Activated naive CD4-positive, alpha-beta T cell treated with anti-CD3 and anti-CD28 coated beads, Interleukin-2, amount 50 U/mL, for 72 hours (primary cell): ENCODE data around the gene FGF22. TPM values are rescaled to one million over a fixed set of nuclear protein-coding genes. Genes with fewer than 3 reads are reported as not detected.
A peak's percentile ranks its signal among the peaks of the same experiment; 100 is the strongest.
"Not testable (repeated sequence)": the region's sequence is repeated elsewhere in the genome, so short reads cannot be mapped to it uniquely, and the experiment has no call there.

Experiments
- ATAC-seq, 2 donors: fragments of 150-1000 bp; cut with Tn5 transposase; 2 replicates each; pipeline ENCODE4 v1.10.0; 2021; ENCODE audit warnings: mild to moderate bottlenecking in 2 of 2, moderate library complexity in 2 of 2
- DNase-seq, 2 donors: peaks; one replicate each; pipeline ENCODE4 v3.0.0; 2021 to 2022; ENCODE audit warnings: low spot score in 2 of 2
- H3K27ac Mint-ChIP-seq, 2 donors: one replicate each; pipeline ENCODE4 v1.8.0; 2022; ENCODE audit warnings: mild to moderate bottlenecking in 2 of 2, mixed read lengths in 2 of 2
- H3K36me3 Mint-ChIP-seq, 2 donors: one replicate each; pipeline ENCODE4 v1.8.0; 2022; ENCODE audit warnings: mixed read lengths in 2 of 2
- H3K9me3 Mint-ChIP-seq, 2 donors: one replicate each; pipeline ENCODE4 v1.8.0; 2022; ENCODE audit warnings: mixed read lengths in 2 of 2
- total RNA-seq, 2 donors: library from RNA; stranded (reverse); gene quantifications; one replicate each; pipeline ENCODE4 v1.2.3, GENCODE V29; 2022

Gene FGF22
- total RNA-seq, 2 donors from 2014 or later, result not detected

GRCh38 chr19:629515-629914, 10.2 kb upstream of the FGF22 start:
- ATAC-seq, DNase-seq, H3K9me3 Mint-ChIP-seq, H3K27ac Mint-ChIP-seq: not testable (repeated sequence)
- H3K36me3 Mint-ChIP-seq, result peaks cover 8 to 17% of the 10 kb centered on the region in 2 donors

- ATAC-seq (no peak), DNase-seq (no peak)
- Mint-ChIP-seq H3K27ac (no peak overlapping the region), H3K9me3 (no peaks in the 10 kb centered on the region), H3K36me3 (peaks cover 8 to 17% of the 10 kb centered on the region in 2 donors)
Measured at GRCh38 chr19:629961-630714, 9.5 kb upstream of the FGF22 start.

GRCh38 chr19:632579-633067, 7.1 kb upstream of the FGF22 start:
- H3K27ac Mint-ChIP-seq, result peak overlapping the region; percentile 89 to 97
- ATAC-seq (peak; percentile 26 to 46), DNase-seq (peak; percentile 50 to 70)
- H3K36me3 Mint-ChIP-seq, result peaks cover 8 to 13% of the 10 kb centered on the region in 2 donors
- no peaks in the 10 kb centered on the region for H3K9me3 Mint-ChIP-seq

GRCh38 chr19:633068-633785, 6.5 kb upstream of the FGF22 start, which contains the start of gene POLRMT:
TSS of gene POLRMT (minus strand) at chr19:633537. CDS start at chr19:633512, 25 bp downstream.
- peaks cover 8 to 13% of the 10 kb centered on the region in 2 donors for H3K36me3 Mint-ChIP-seq
- peak; percentile 97 to 98 for ATAC-seq
- peak within 1 kb of the TSS; percentile 89 to 97 for H3K27ac Mint-ChIP-seq
- peak; percentile 92 to 96 for DNase-seq
- H3K9me3 Mint-ChIP-seq, result no peaks in the 10 kb centered on the region

- no peaks in the 10 kb centered on the region for H3K9me3 Mint-ChIP-seq
- ATAC-seq (peak in 1 of 2 donors; percentile 2), DNase-seq (no peak)
- peak overlapping the region; percentile 87 to 89 for H3K27ac Mint-ChIP-seq
- peaks cover 2 to 9% of the 10 kb centered on the region in 2 donors for H3K36me3 Mint-ChIP-seq
Measured at GRCh38 chr19:633786-634639, 5.7 kb upstream of the FGF22 start.

GRCh38 chr19:634975-635652, 4.6 kb upstream of the FGF22 start:
- H3K36me3 Mint-ChIP-seq, result peaks cover 0 to 7% of the 10 kb centered on the region in 2 donors
- no peak overlapping the region for H3K27ac Mint-ChIP-seq
- no peak for DNase-seq
- no peak for ATAC-seq
- no peaks in the 10 kb centered on the region for H3K9me3 Mint-ChIP-seq

- no peak for DNase-seq
Measured at GRCh38 chr19:638906-639252, 800 bp upstream of the FGF22 start.

GRCh38 chr19:640161-640558, 481 bp downstream of the FGF22 start:
- no peaks in the 10 kb centered on the region for H3K36me3 Mint-ChIP-seq

More at GRCh38 chr19:638906-639252, 800 bp upstream of the FGF22 start:
- peak overlapping the region in 1 of 2 donors; percentile 64 for H3K27ac Mint-ChIP-seq
- no peaks in the 10 kb centered on the region for H3K36me3 Mint-ChIP-seq
- no peak for ATAC-seq
- H3K9me3 Mint-ChIP-seq, result no peaks in the 10 kb centered on the region

GRCh38 chr19:640606-641189, 1.0 kb downstream of the FGF22 start:
- no peaks in the 10 kb centered on the region for H3K9me3 Mint-ChIP-seq
- no peak overlapping the region for H3K27ac Mint-ChIP-seq
- DNase-seq, result no peak
- no peaks in the 10 kb centered on the region for H3K36me3 Mint-ChIP-seq
- ATAC-seq, result no peak

More at GRCh38 chr19:640161-640558, 481 bp downstream of the FGF22 start:
- Mint-ChIP-seq H3K27ac (no peak overlapping the region), H3K9me3 (no peaks in the 10 kb centered on the region)
- DNase-seq, result no peak
- ATAC-seq, result no peak

- Mint-ChIP-seq H3K36me3 (no peaks in the 10 kb centered on the region), H3K27ac (no peak overlapping the region), H3K9me3 (no peaks in the 10 kb centered on the region)
- DNase-seq (no peak), ATAC-seq (no peak)
Measured at GRCh38 chr19:641702-642101, 2.0 kb downstream of the FGF22 start.

GRCh38 chr19:642767-643727, 3.4 kb downstream of the FGF22 start:
- no peaks in the 10 kb centered on the region for H3K9me3 Mint-ChIP-seq
- DNase-seq (no peak), ATAC-seq (no peak)
- H3K27ac Mint-ChIP-seq, result no peak overlapping the region
- H3K36me3 Mint-ChIP-seq, result no peaks in the 10 kb centered on the region

GRCh38 chr19:643736-644135, 4.1 kb downstream of the FGF22 start:
- no peaks in the 10 kb centered on the region for H3K36me3 Mint-ChIP-seq
- DNase-seq (no peak), ATAC-seq (no peak)
- H3K9me3 Mint-ChIP-seq, result no peaks in the 10 kb centered on the region
- H3K27ac Mint-ChIP-seq, result no peak overlapping the region

GRCh38 chr19:644363-644762, 4.7 kb downstream of the FGF22 start:
- no peak for DNase-seq
- Mint-ChIP-seq H3K9me3 (no peaks in the 10 kb centered on the region), H3K27ac (no peak overlapping the region), H3K36me3 (no peaks in the 10 kb centered on the region)
- ATAC-seq, result no peak

- Mint-ChIP-seq H3K9me3 (no peaks in the 10 kb centered on the region), H3K36me3 (no peaks in the 10 kb centered on the region), H3K27ac (no peak overlapping the region)
- DNase-seq (no peak), ATAC-seq (no peak)
Measured at GRCh38 chr19:644789-645188, 5.1 kb downstream of the FGF22 start.
